HepG2 (cell line): Measurements from ENCODE around the gene MRFAP1. TPM values are rescaled to one million over a fixed set of nuclear protein-coding genes. Genes with fewer than 3 reads are reported as not detected.

ENCODE experiments used
- ATAC-seq: fragments of 200-7000 bp; cut with Tn5 transposase; 3 replicates; pipeline ENCODE4 v1.9.1; 2020; ENCODE audit warnings: mild to moderate bottlenecking, moderate library complexity
- BruUV-seq: library from RNA; stranded (reverse); fragments of 400-500 nt; replicated peaks from 2 replicates; lab custom pipeline; 2021; lab: Mats Ljungman, UMichigan
- CTCF ChIA-PET: fragments of 300-600 bp; formaldehyde crosslinking; extraction: SDS; loops from one replicate; lab custom pipeline; 2021; ENCODE audit warnings: low total read pairs, inconsistent platforms, low intra/inter-chr PET ratio; lab: Yijun Ruan, JAX
- POLR2A ChIA-PET: fragments of 350-600 bp; sonication (Branson Sonifier 250); formaldehyde crosslinking; loops from one replicate; lab custom pipeline; 2020; ENCODE audit warnings: antibody characterized with exemption, inconsistent platforms; lab: Yijun Ruan, JAX
- DNase-seq: peaks from one replicate; pipeline ENCODE4 v3.0.0-alpha.2; 2015; ENCODE audit warnings: low spot score
- FAIRE-seq: peaks from 3 replicates; lab custom pipeline; 2011; peaks lifted over from hg19 to GRCh38; lab: Jason Lieb, UNC
- H2AFZ ChIP-seq: one replicate; pipeline ENCODE4 v1.6.1; 2011; ENCODE audit warnings: low read length, inconsistent platforms
- H3K27ac ChIP-seq: fragments of 300-600 bp; 3 replicates; pipeline ENCODE4 v1.8.0; 2011; ENCODE audit warnings: mixed run types, mild to moderate bottlenecking, mixed read lengths, low read length, inconsistent platforms; ENCODE audit not compliant: insufficient read depth; ENCODE audit errors: extremely low read length
- H3K27me3 ChIP-seq, 2 experiments: fragments of 200-600 bp in 1 of 2; 2 replicates in 1 of 2; 3 replicates in 1 of 2; pipeline versions ENCODE4 v1.6.0 to v1.8.0; 2011; ENCODE audit warnings: low read length in 2 of 2, mild to moderate bottlenecking in 2 of 2, moderate library complexity in 2 of 2, inconsistent platforms in 1 of 2; ENCODE audit not compliant: insufficient read depth in 2 of 2, control insufficient read depth in 1 of 2
- H3K36me3 ChIP-seq, 2 experiments: fragments of 200-600 bp in 1 of 2; replicated peaks in 1 of 2; 2 replicates in 1 of 2; 3 replicates in 1 of 2; pipeline versions ENCODE4 v1.5.1 to v1.8.0; 2011; ENCODE audit warnings: low read length in 2 of 2, inconsistent platforms in 1 of 2; ENCODE audit not compliant: insufficient read depth in 2 of 2, control insufficient read depth in 1 of 2
- H3K4me1 ChIP-seq: 2 replicates; pipeline ENCODE4 v1.5.1; 2012; ENCODE audit warnings: low read length, inconsistent platforms; ENCODE audit not compliant: insufficient read depth
- H3K4me2 ChIP-seq: 2 replicates; pipeline ENCODE4 v1.6.0; 2011; ENCODE audit warnings: low read depth, low read length, inconsistent platforms
- H3K4me3 ChIP-seq, 3 experiments: fragments of 200-600 bp in 1 of 3; sonication (generic), shearing (Covaris generic) in 1 of 3; replicated peaks in 1 of 3; 2 replicates each; pipeline ENCODE4 v1.5.1; 2011 to 2016; ENCODE audit warnings: low read length in 3 of 3, inconsistent platforms in 2 of 3, low read depth in 2 of 3, mild to moderate bottlenecking in 2 of 3, control low read depth in 1 of 3, mixed read lengths in 1 of 3; ENCODE audit not compliant: insufficient read depth in 1 of 3
- H3K79me2 ChIP-seq: one replicate; pipeline ENCODE4 v1.6.1; 2011; ENCODE audit warnings: low read length, inconsistent platforms; ENCODE audit not compliant: insufficient read depth
- H3K9ac ChIP-seq: 2 replicates; pipeline ENCODE4 v1.6.0; 2011; ENCODE audit warnings: mild to moderate bottlenecking, low read depth, low read length, inconsistent platforms; ENCODE audit not compliant: insufficient read depth
- H3K9me3 ChIP-seq: 2 replicates; pipeline ENCODE4 v1.5.1; 2012; ENCODE audit warnings: mild to moderate bottlenecking, low read length
- H4K20me1 ChIP-seq: 2 replicates; pipeline ENCODE4 v1.6.0; 2011; ENCODE audit warnings: inconsistent platforms, mild to moderate bottlenecking, low read length, moderate library complexity; ENCODE audit not compliant: insufficient read depth
- CHD4 ChIP-seq: fragments of 200-600 bp; sonication (generic); IDR thresholded peaks from 2 replicates; pipeline ENCODE4 v1.7.0; 2017; ENCODE audit warnings: mild to moderate bottlenecking, low read length, borderline replicate concordance
- FOXM1 ChIP-seq: sonication (generic); formaldehyde crosslinking; IDR thresholded peaks from 2 replicates; pipeline ENCODE4 v1.5.0; 2020; ENCODE audit warnings: missing genetic modification reagents
- HNRNPH1 ChIP-seq: fragments of 200-400 bp; formaldehyde crosslinking; optimal IDR thresholded peaks from 2 replicates; pipeline ENCODE3; 2017; ENCODE audit warnings: mild to moderate bottlenecking, low read depth, low read length
- HNRNPL ChIP-seq: fragments of 200-400 bp; formaldehyde crosslinking; IDR thresholded peaks from 2 replicates; pipeline ENCODE4 v1.6.1; 2017; ENCODE audit warnings: mild to moderate bottlenecking, low read depth, low read length
- NKX3-1 ChIP-seq: sonication (generic); formaldehyde crosslinking; IDR thresholded peaks from 2 replicates; pipeline ENCODE4 v1.5.0; 2020; ENCODE audit warnings: missing genetic modification reagents
- SKI ChIP-seq: fragments of 450-650 bp; IDR thresholded peaks from one replicate; pipeline ENCODE4 v1.6.1; 2018; ENCODE audit warnings: mild to moderate bottlenecking; ENCODE audit not compliant: partially characterized antibody
- ZNF251 ChIP-seq: sonication (generic); formaldehyde crosslinking; IDR thresholded peaks from 2 replicates; pipeline ENCODE4 v1.9.0; 2021; ENCODE audit warnings: mild to moderate bottlenecking, missing genetic modification reagents
- ZNF263 ChIP-seq: sonication (generic); formaldehyde crosslinking; IDR thresholded peaks from 2 replicates; pipeline ENCODE4 v1.4.0; 2020; ENCODE audit warnings: missing genetic modification reagents
- ZNF292 ChIP-seq: sonication (generic); formaldehyde crosslinking; IDR thresholded peaks from 2 replicates; pipeline ENCODE4 v1.8.1; 2022; ENCODE audit warnings: mild to moderate bottlenecking, low read depth, missing genetic modification reagents, borderline replicate concordance
- ZNF33B ChIP-seq: sonication (generic); formaldehyde crosslinking; IDR thresholded peaks from 2 replicates; pipeline ENCODE4 v1.5.1; 2020; ENCODE audit warnings: mild to moderate bottlenecking, missing genetic modification reagents
- ZNF552 ChIP-seq: sonication (generic); formaldehyde crosslinking; IDR thresholded peaks from 2 replicates; pipeline ENCODE4 v1.9.0; 2022; ENCODE audit warnings: missing genetic modification reagents, mild to moderate bottlenecking, borderline replicate concordance
- ZSCAN22 ChIP-seq: sonication (generic); formaldehyde crosslinking; IDR thresholded peaks from 2 replicates; pipeline ENCODE4 v1.4.0; 2020; ENCODE audit warnings: mild to moderate bottlenecking, missing genetic modification reagents
- WGBS: methylation state at CpG from one replicate; pipeline ENCODE4 v1.1.6; 2017; ENCODE audit warnings: low lambda C conversion rate; 5-methylcytosine and 5-hydroxymethylcytosine counted together
- in situ Hi-C: cut with HindIII; loops from 2 replicates; pipeline ENCODE4 v1.10.0; 2017; ENCODE audit warnings: low pct_unique_long_range_greater_than_20kb; ENCODE audit not compliant: extremely low pct_ligation_motif_present
- intact Hi-C: fragments of 100-400 bp; cut with micrococcal nuclease; formaldehyde crosslinking; loops from one replicate; pipeline ENCODE4 v1.10.0; 2022; ENCODE audit not compliant: unreplicated experiment
- polyA plus RNA-seq, 8 experiments: library from polyadenylated mRNA; depleted of rRNA in 3 of 8; stranded (reverse) in 7 of 8; unstranded in 1 of 8; fragments of >200 nt; fragmentation: Illumina TruSeq in 4 of 8; extraction: Trizol in 4 of 8; gene quantifications; 2 replicates each; pipeline versions ENCODE4 v1.2.1 to v1.2.3, GENCODE V29; 2011 to 2016; ENCODE audit warnings: low read depth in 4 of 8, missing spikeins in 1 of 8, mixed read lengths in 1 of 8; ENCODE audit not compliant: insufficient read depth in 1 of 8
- total RNA-seq, 5 experiments: library from RNA; depleted of rRNA; stranded (reverse); fragments of >200 nt; fragmentation: Illumina TruSeq; extraction: Trizol; gene quantifications; 2 replicates each; pipeline ENCODE4 v1.2.3, GENCODE V29; 2016; ENCODE audit warnings: low read depth in 1 of 5
- TF ChIP-seq, protein P1 (sequence below): sonication (generic); formaldehyde crosslinking; IDR thresholded peaks from 2 replicates; pipeline ENCODE4 v1.4.0; 2020; ENCODE audit warnings: mild to moderate bottlenecking, missing genetic modification reagents
- TF ChIP-seq, protein P2 (sequence below): sonication (generic); formaldehyde crosslinking; IDR thresholded peaks from 2 replicates; pipeline ENCODE4 v1.8.0; 2022; ENCODE audit warnings: mild to moderate bottlenecking, missing genetic modification reagents, moderate library complexity
- TF ChIP-seq, protein P3 (sequence below): IDR thresholded peaks from 2 replicates; pipeline ENCODE4 v1.6.1; 2018; ENCODE audit warnings: missing genetic modification reagents
- TF ChIP-seq, protein P4 (sequence below): IDR thresholded peaks from 2 replicates; pipeline ENCODE4 v1.6.1; 2016; ENCODE audit warnings: low read depth, control low read depth

The MRFAP1 gene
- total and polyA plus RNA-seq, 2 of the 13 experiments (the other 11 are each of a cell fraction or from before 2014, with no cell fraction given) = 112 to 158 TPM

DNA sequence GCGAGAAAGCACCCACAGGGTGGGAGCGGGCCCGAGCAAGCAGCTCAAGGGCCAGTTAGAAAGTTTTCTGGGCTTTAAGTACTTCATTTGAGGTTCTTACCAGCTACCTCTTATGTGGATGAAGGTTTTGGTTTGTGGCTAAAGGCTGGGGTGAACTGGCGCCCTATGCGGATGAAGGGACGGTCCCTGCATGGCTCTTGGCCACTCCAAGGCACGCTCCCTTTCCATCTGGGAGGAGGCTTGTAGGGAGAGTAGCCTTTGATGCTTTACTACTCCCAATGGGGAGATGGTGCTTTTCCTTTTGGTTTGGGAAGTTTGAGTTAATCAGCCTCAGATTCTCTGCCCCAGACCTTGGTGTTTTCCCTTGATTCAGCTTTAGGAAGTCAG lies 17.7 kb downstream of the MRFAP1 start:
- WGBS = 88% methylated on average over 7 of the region's 7 CpGs
- no peak for DNase-seq
- TF ChIP-seq ZNF552 = no peak
- TF ChIP-seq, protein P1, sequence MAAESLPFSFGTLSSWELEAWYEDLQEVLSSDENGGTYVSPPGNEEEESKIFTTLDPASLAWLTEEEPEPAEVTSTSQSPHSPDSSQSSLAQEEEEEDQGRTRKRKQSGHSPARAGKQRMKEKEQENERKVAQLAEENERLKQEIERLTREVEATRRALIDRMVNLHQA (CRISPR knock-in tag) = no peak
- no peak for TF ChIP-seq HNRNPH1
- TF ChIP-seq SKI = no peak
- no peak for TF ChIP-seq HNRNPL
- TF ChIP-seq, protein P2, sequence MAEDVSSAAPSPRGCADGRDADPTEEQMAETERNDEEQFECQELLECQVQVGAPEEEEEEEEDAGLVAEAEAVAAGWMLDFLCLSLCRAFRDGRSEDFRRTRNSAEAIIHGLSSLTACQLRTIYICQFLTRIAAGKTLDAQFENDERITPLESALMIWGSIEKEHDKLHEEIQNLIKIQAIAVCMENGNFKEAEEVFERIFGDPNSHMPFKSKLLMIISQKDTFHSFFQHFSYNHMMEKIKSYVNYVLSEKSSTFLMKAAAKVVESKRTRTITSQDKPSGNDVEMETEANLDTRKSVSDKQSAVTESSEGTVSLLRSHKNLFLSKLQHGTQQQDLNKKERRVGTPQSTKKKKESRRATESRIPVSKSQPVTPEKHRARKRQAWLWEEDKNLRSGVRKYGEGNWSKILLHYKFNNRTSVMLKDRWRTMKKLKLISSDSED (CRISPR knock-in tag) = no peak
- TF ChIP-seq, all 625 proteins: peak for 0
- H3K79me2 ChIP-seq = no peaks in the 10 kb centered on the region
- CTCF ChIA-PET = no interaction called here
- FAIRE-seq (no peak), ATAC-seq (no peak)
- intact Hi-C loops (no loop called here), in situ Hi-C loops (no loop called here)
- no peak overlapping the region for H3K4me3 ChIP-seq
- no peak overlapping the region for H2AFZ ChIP-seq
- POLR2A ChIA-PET = no interaction called here
- no peaks in the 10 kb centered on the region for H4K20me1 ChIP-seq
- H3K27ac ChIP-seq = no peak overlapping the region
- H3K9ac ChIP-seq = no peak overlapping the region
- H3K36me3 ChIP-seq = no peaks in the 10 kb centered on the region
- no peaks in the 10 kb centered on the region for H3K27me3 ChIP-seq
- no peak overlapping the region for H3K4me2 ChIP-seq
- H3K4me1 ChIP-seq = no peaks in the 10 kb centered on the region
- H3K9me3 ChIP-seq = no peaks in the 10 kb centered on the region
- BruUV-seq = no TSS peak

DNA sequence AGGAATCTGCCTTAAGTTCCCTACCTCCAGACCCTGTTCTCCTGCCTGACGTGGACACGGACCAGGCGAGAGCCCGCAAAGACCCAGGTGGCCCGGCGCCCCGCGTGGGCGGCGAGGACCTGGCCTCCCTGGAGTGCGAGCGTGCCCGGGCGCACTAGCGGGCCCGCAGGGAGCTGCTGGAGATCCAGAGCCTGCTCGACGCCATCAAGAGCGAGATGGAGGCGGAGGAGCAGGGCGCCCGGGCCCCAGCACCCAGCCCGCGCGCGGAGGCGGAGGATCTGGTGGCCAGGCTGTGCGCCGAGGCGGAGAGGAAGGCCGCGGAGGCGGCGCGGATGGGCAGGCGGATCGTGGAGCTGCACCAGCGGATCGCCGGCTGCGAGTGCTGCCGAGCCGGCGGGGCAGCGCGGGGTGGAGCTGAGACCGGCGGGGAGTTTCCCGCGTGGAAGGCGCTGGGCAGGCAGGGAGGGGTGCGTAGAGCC lies 18.2 kb downstream of the MRFAP1 start:
- intact Hi-C loops = no loop called here
- 97% methylated on average over 44 of the region's 52 CpGs for WGBS
- BruUV-seq = no TSS peak
- Histone ChIP-seq H2AFZ (no peak overlapping the region), H3K9me3 (no peaks in the 10 kb centered on the region), H3K27me3 (no peaks in the 10 kb centered on the region), H3K79me2 (no peaks in the 10 kb centered on the region), H4K20me1 (no peaks in the 10 kb centered on the region), H3K4me3 (no peak overlapping the region), H3K4me1 (no peaks in the 10 kb centered on the region), H3K36me3 (no peaks in the 10 kb centered on the region), H3K9ac (no peak overlapping the region), H3K27ac (no peak overlapping the region), H3K4me2 (no peak overlapping the region)
- ChIA-PET CTCF (no interaction called here), POLR2A (no interaction called here)
- no peak for DNase-seq
- no peak for FAIRE-seq
- in situ Hi-C loops = no loop called here
- ATAC-seq = no peak
- TF ChIP-seq NKX3-1 (CRISPR knock-in tag) (no peak), ZSCAN22 (CRISPR knock-in tag) (no peak), ZNF263 (no peak), ZNF251 (CRISPR knock-in tag) (no peak), FOXM1 (no peak), ZNF33B (no peak), ZNF292 (no peak), CHD4 (no peak)
- TF ChIP-seq, protein P3, sequence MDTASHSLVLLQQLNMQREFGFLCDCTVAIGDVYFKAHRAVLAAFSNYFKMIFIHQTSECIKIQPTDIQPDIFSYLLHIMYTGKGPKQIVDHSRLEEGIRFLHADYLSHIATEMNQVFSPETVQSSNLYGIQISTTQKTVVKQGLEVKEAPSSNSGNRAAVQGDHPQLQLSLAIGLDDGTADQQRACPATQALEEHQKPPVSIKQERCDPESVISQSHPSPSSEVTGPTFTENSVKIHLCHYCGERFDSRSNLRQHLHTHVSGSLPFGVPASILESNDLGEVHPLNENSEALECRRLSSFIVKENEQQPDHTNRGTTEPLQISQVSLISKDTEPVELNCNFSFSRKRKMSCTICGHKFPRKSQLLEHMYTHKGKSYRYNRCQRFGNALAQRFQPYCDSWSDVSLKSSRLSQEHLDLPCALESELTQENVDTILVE = no peak
- TF ChIP-seq, protein P4, sequence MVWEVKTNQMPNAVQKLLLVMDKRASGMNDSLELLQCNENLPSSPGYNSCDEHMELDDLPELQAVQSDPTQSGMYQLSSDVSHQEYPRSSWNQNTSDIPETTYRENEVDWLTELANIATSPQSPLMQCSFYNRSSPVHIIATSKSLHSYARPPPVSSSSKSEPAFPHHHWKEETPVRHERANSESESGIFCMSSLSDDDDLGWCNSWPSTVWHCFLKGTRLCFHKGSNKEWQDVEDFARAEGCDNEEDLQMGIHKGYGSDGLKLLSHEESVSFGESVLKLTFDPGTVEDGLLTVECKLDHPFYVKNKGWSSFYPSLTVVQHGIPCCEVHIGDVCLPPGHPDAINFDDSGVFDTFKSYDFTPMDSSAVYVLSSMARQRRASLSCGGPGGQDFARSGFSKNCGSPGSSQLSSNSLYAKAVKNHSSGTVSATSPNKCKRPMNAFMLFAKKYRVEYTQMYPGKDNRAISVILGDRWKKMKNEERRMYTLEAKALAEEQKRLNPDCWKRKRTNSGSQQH (CRISPR knock-in tag) = no peak
